ENCODE data around the gene LANCL2. TPM values are rescaled to one million over a fixed set of nuclear protein-coding genes. Genes with fewer than 3 reads are reported as not detected.

The LANCL2 gene
- total RNA-seq, 1 experiment from 2014 or later = 21.8 TPM

GRCh38 chr7:55360486-55360885 lies 4.7 kb upstream of the LANCL2 start:
- no peak for DNase-seq
- Histone ChIP-seq H2AFZ (no peak overlapping the region), H3K9me3 (ENCODE audit: insufficient read depth, low read depth) (no peaks in the 10 kb centered on the region), H3K36me3 (ENCODE audit: low read depth) (no peaks in the 10 kb centered on the region), H3F3A (ENCODE audit: insufficient read depth, low read depth) (peaks cover 7% of the 10 kb centered on the region), H3K27me3 (ENCODE audit: insufficient read depth, low read depth) (peaks cover 55% of the 10 kb centered on the region), H3K27ac (no peak overlapping the region), H3K4me2 (no peak overlapping the region), H3K4me3 (no peak overlapping the region), H3K79me2 (ENCODE audit: low read depth) (no peaks in the 10 kb centered on the region), H4K20me1 (ENCODE audit: insufficient read depth) (no peaks in the 10 kb centered on the region), H3K4me1 (replicated peaks; ENCODE audit: insufficient read depth) (peaks cover 10% of the 10 kb centered on the region), H3K9me2 (ENCODE audit: insufficient read depth) (no peaks in the 10 kb centered on the region)
- intact Hi-C loops (cut with micrococcal nuclease; ENCODE audit: unreplicated experiment) = no loop called here
- ChIA-PET POLR2A (ENCODE audit: unreplicated experiment) (no interaction called here), CTCF (no interaction called here)
- BruUV-seq (replicated peaks) = no TSS peak
- TF ChIP-seq EZH2 (IDR thresholded peaks at IDR 0.05; ENCODE audit: low read depth) = no peak
- TF ChIP-seq, protein P1, sequence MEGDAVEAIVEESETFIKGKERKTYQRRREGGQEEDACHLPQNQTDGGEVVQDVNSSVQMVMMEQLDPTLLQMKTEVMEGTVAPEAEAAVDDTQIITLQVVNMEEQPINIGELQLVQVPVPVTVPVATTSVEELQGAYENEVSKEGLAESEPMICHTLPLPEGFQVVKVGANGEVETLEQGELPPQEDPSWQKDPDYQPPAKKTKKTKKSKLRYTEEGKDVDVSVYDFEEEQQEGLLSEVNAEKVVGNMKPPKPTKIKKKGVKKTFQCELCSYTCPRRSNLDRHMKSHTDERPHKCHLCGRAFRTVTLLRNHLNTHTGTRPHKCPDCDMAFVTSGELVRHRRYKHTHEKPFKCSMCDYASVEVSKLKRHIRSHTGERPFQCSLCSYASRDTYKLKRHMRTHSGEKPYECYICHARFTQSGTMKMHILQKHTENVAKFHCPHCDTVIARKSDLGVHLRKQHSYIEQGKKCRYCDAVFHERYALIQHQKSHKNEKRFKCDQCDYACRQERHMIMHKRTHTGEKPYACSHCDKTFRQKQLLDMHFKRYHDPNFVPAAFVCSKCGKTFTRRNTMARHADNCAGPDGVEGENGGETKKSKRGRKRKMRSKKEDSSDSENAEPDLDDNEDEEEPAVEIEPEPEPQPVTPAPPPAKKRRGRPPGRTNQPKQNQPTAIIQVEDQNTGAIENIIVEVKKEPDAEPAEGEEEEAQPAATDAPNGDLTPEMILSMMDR (conservative IDR thresholded peaks at IDR 0.05) = no peak

GRCh38 chr7:55361560-55361959 lies 3.6 kb upstream of the LANCL2 start:
- no peak for TF ChIP-seq EZH2 (IDR thresholded peaks at IDR 0.05; ENCODE audit: low read depth)
- CTCF ChIA-PET = no interaction called here
- DNase-seq = no peak
- no peaks in the 10 kb centered on the region for H4K20me1 ChIP-seq (ENCODE audit: insufficient read depth)
- H3K27ac ChIP-seq = no peak overlapping the region
- no TSS peak for BruUV-seq (replicated peaks)
- POLR2A ChIA-PET (ENCODE audit: unreplicated experiment) = no interaction called here
- H3K9me3 ChIP-seq (ENCODE audit: insufficient read depth, low read depth) = no peaks in the 10 kb centered on the region
- no peak overlapping the region for H3K4me3 ChIP-seq
- H3K4me2 ChIP-seq = no peak overlapping the region
- H3F3A ChIP-seq (ENCODE audit: insufficient read depth, low read depth) = peaks cover 9% of the 10 kb centered on the region
- no peak overlapping the region for H2AFZ ChIP-seq
- no peaks in the 10 kb centered on the region for H3K36me3 ChIP-seq (ENCODE audit: low read depth)
- H3K79me2 ChIP-seq (ENCODE audit: low read depth) = no peaks in the 10 kb centered on the region; the same call in 1 of the 2 replicates
- H3K9me2 ChIP-seq (ENCODE audit: insufficient read depth) = no peaks in the 10 kb centered on the region
- intact Hi-C loops (cut with micrococcal nuclease; ENCODE audit: unreplicated experiment) = no loop called here
- H3K4me1 ChIP-seq (replicated peaks; ENCODE audit: insufficient read depth) = peaks cover 10% of the 10 kb centered on the region
- H3K27me3 ChIP-seq (ENCODE audit: insufficient read depth, low read depth) = peaks cover 48% of the 10 kb centered on the region

GRCh38 chr7:55362927-55363326 lies 2.2 kb upstream of the LANCL2 start:
- H3K4me3 ChIP-seq = no peak overlapping the region
- H3K4me1 ChIP-seq (replicated peaks; ENCODE audit: insufficient read depth) = peaks cover 20% of the 10 kb centered on the region
- intact Hi-C loops (cut with micrococcal nuclease; ENCODE audit: unreplicated experiment) = no loop called here
- H4K20me1 ChIP-seq (ENCODE audit: insufficient read depth) = no peaks in the 10 kb centered on the region
- no peaks in the 10 kb centered on the region for H3K9me2 ChIP-seq (ENCODE audit: insufficient read depth)
- H2AFZ ChIP-seq = no peak overlapping the region
- H3F3A ChIP-seq (ENCODE audit: insufficient read depth, low read depth) = peaks cover 9% of the 10 kb centered on the region
- ChIA-PET CTCF (no interaction called here), POLR2A (ENCODE audit: unreplicated experiment) (no interaction called here)
- BruUV-seq (replicated peaks) = no TSS peak
- DNase-seq = no peak
- no peak overlapping the region for H3K27ac ChIP-seq
- H3K36me3 ChIP-seq (ENCODE audit: low read depth) = peaks cover 7% of the 10 kb centered on the region; the same call in 1 of the 2 replicates
- H3K27me3 ChIP-seq (ENCODE audit: insufficient read depth, low read depth) = peaks cover 34% of the 10 kb centered on the region
- TF ChIP-seq EZH2 (IDR thresholded peaks at IDR 0.05; ENCODE audit: low read depth) = no peak
- TF ChIP-seq, protein P1 (conservative IDR thresholded peaks at IDR 0.05) = no peak
- H3K9me3 ChIP-seq (ENCODE audit: insufficient read depth, low read depth) = no peaks in the 10 kb centered on the region
- H3K79me2 ChIP-seq (ENCODE audit: low read depth) = no peaks in the 10 kb centered on the region; the same call in 1 of the 2 replicates
- H3K4me2 ChIP-seq = no peak overlapping the region

All from PC-9 (cell line).